IMR-90 (cell line): Measurements from ENCODE around the gene FRZB. TPM values are rescaled to one million over a fixed set of nuclear protein-coding genes. Genes with fewer than 3 reads are reported as not detected.

ENCODE experiments used
- ATAC-seq: fragments of 200-7000 bp; cut with Tn5 transposase; 2 replicates; pipeline ENCODE4 v1.9.1; 2020; ENCODE audit warnings: low read depth, mild to moderate bottlenecking, moderate library complexity
- BruUV-seq: library from RNA; stranded (reverse); fragments of 400-500 nt; replicated peaks from 2 replicates; lab custom pipeline; 2021; lab: Mats Ljungman, UMichigan
- CTCF ChIA-PET: fragments of 300-600 bp; formaldehyde crosslinking; extraction: SDS; loops from one replicate; lab custom pipeline; 2021; ENCODE audit warnings: antibody characterized with exemption; lab: Yijun Ruan, JAX
- POLR2A ChIA-PET: fragments of 300-600 bp; sonication (Branson Sonifier 250); formaldehyde crosslinking; loops from one replicate; lab custom pipeline; 2022; ENCODE audit warnings: antibody characterized with exemption; ENCODE audit not compliant: unreplicated experiment; lab: Charles Lee
- DNase-seq: peaks from one replicate; pipeline ENCODE4 v3.0.0; 2013
- H2AFZ ChIP-seq: replicated peaks from 2 replicates; pipeline ENCODE3; 2013; ENCODE audit warnings: low read length, mild to moderate bottlenecking; ENCODE audit not compliant: poor library complexity
- H2AK5ac ChIP-seq: 2 replicates; pipeline ENCODE4 v1.6.1; 2013; ENCODE audit warnings: low read depth, low read length, inconsistent platforms
- H2AK9ac ChIP-seq: replicated peaks from 2 replicates; pipeline ENCODE3; 2013; ENCODE audit warnings: mild to moderate bottlenecking, low read depth, low read length, moderate library complexity; ENCODE audit not compliant: poor library complexity
- H2BK120ac ChIP-seq: 2 replicates; pipeline ENCODE4 v1.6.1; 2013; ENCODE audit warnings: low read depth, low read length, inconsistent platforms
- H2BK15ac ChIP-seq: 3 replicates; pipeline ENCODE4 v1.6.1; 2013; ENCODE audit warnings: low read depth, low read length, inconsistent platforms
- H2BK20ac ChIP-seq: 2 replicates; pipeline ENCODE4 v1.6.1; 2013; ENCODE audit warnings: low read depth, mild to moderate bottlenecking, inconsistent platforms, low read length, moderate library complexity
- H2BK5ac ChIP-seq: 2 replicates; pipeline ENCODE4 v1.6.1; 2013; ENCODE audit warnings: mild to moderate bottlenecking, low read depth, low read length, inconsistent platforms; ENCODE audit not compliant: poor library complexity, severe bottlenecking
- H3K14ac ChIP-seq: replicated peaks from 2 replicates; pipeline ENCODE4 v1.6.1; 2013; ENCODE audit warnings: low read depth, low read length, inconsistent platforms
- H3K18ac ChIP-seq: 2 replicates; pipeline ENCODE4 v1.6.1; 2013; ENCODE audit warnings: low read depth, low read length, control low read depth
- H3K23ac ChIP-seq: 2 replicates; pipeline ENCODE4 v1.6.1; 2013; ENCODE audit warnings: low read depth, low read length, inconsistent platforms
- H3K27ac ChIP-seq: 2 replicates; pipeline ENCODE4 v1.5.1; 2013; ENCODE audit warnings: mild to moderate bottlenecking, control low read depth, low read length; ENCODE audit not compliant: insufficient read depth
- H3K27me3 ChIP-seq: 2 replicates; pipeline ENCODE4 v1.6.1; 2013; ENCODE audit warnings: low read length; ENCODE audit not compliant: control insufficient read depth, insufficient read depth
- H3K36me3 ChIP-seq: 2 replicates; pipeline ENCODE4 v1.6.1; 2013; ENCODE audit warnings: low read length, mixed read lengths; ENCODE audit not compliant: control insufficient read depth, insufficient read depth
- H3K4ac ChIP-seq: 2 replicates; pipeline ENCODE4 v1.6.1; 2013; ENCODE audit warnings: low read depth, low read length, inconsistent platforms
- H3K4me1 ChIP-seq: 2 replicates; pipeline ENCODE4 v1.6.1; 2013; ENCODE audit warnings: low read length, mixed read lengths; ENCODE audit not compliant: control insufficient read depth, insufficient read depth
- H3K4me2 ChIP-seq: 2 replicates; pipeline ENCODE4 v1.6.1; 2013; ENCODE audit warnings: low read depth, mild to moderate bottlenecking, control low read depth, low read length, moderate library complexity
- H3K4me3 ChIP-seq: 2 replicates; pipeline ENCODE4 v1.5.1; 2013; ENCODE audit warnings: low read depth, mild to moderate bottlenecking, control low read depth, low read length, moderate library complexity; ENCODE audit not compliant: insufficient read depth
- H3K56ac ChIP-seq: 2 replicates; pipeline ENCODE4 v1.6.1; 2013; ENCODE audit warnings: low read length, inconsistent platforms; ENCODE audit not compliant: insufficient read depth; ENCODE audit errors: extremely low read depth
- H3K79me1 ChIP-seq, 2 experiments: 2 replicates each; pipeline ENCODE4 v1.6.1; 2013; ENCODE audit warnings: low read length in 2 of 2, inconsistent platforms in 1 of 2, low read depth in 1 of 2
- H3K9ac ChIP-seq: 2 replicates; pipeline ENCODE4 v1.6.1; 2013; ENCODE audit warnings: low read depth, low read length, control low read depth
- H3K9me1 ChIP-seq: 2 replicates; pipeline ENCODE4 v1.6.1; 2013; ENCODE audit warnings: low read length, inconsistent platforms; ENCODE audit not compliant: insufficient read depth
- H3K9me3 ChIP-seq: 2 replicates; pipeline ENCODE4 v1.6.1; 2013; ENCODE audit warnings: low read length; ENCODE audit not compliant: control insufficient read depth, insufficient read depth
- H4K20me1 ChIP-seq: 2 replicates; pipeline ENCODE4 v1.6.1; 2013; ENCODE audit warnings: low read length, inconsistent platforms; ENCODE audit not compliant: insufficient read depth
- H4K5ac ChIP-seq: 2 replicates; pipeline ENCODE4 v1.6.1; 2013; ENCODE audit warnings: mild to moderate bottlenecking, low read depth, low read length, control low read depth
- H4K8ac ChIP-seq, 2 experiments: 2 replicates each; pipeline ENCODE4 v1.6.1; 2013; ENCODE audit warnings: low read depth in 2 of 2, low read length in 2 of 2, control low read depth in 1 of 2, inconsistent platforms in 1 of 2
- H4K91ac ChIP-seq: 2 replicates; pipeline ENCODE4 v1.6.1; 2013; ENCODE audit warnings: low read depth, low read length, inconsistent platforms; ENCODE audit not compliant: insufficient read depth
- BHLHE40 ChIP-seq: fragments of 150-350 bp; IDR thresholded peaks from 2 replicates; pipeline ENCODE4 v1.6.1; 2016; ENCODE audit warnings: mild to moderate bottlenecking, low read depth, low read length
- CEBPB ChIP-seq: IDR thresholded peaks from 2 replicates; pipeline ENCODE4 v1.6.1; 2012; ENCODE audit warnings: low read depth, low read length, improper control_type of control experiment
- CHD1 ChIP-seq: IDR thresholded peaks from 2 replicates; pipeline ENCODE4 v1.6.1; 2012; ENCODE audit warnings: low read depth, low read length, improper control_type of control experiment
- MAFK ChIP-seq: IDR thresholded peaks from 2 replicates; pipeline ENCODE4 v1.6.1; 2012; ENCODE audit warnings: low read depth, low read length, improper control_type of control experiment
- MAZ ChIP-seq: IDR thresholded peaks from 2 replicates; pipeline ENCODE4 v1.6.1; 2012; ENCODE audit warnings: low read depth, mild to moderate bottlenecking, low read length, improper control_type of control experiment, moderate library complexity, borderline replicate concordance
- MXI1 ChIP-seq: IDR thresholded peaks from 2 replicates; pipeline ENCODE4 v1.6.1; 2012; ENCODE audit warnings: low read depth, mild to moderate bottlenecking, low read length, moderate library complexity, borderline replicate concordance
- NFE2L2 ChIP-seq: fragments of 150-350 bp; IDR thresholded peaks from 2 replicates; pipeline ENCODE4 v1.6.1; 2016; ENCODE audit warnings: low read depth, mild to moderate bottlenecking, low read length
- POLR2A ChIP-seq: IDR thresholded peaks from 2 replicates; pipeline ENCODE4 v1.6.1; 2012; ENCODE audit warnings: mild to moderate bottlenecking, low read depth, low read length
- RAD21 ChIP-seq: IDR thresholded peaks from 2 replicates; pipeline ENCODE4 v1.6.1; 2012; ENCODE audit warnings: low read length, improper control_type of control experiment
- RCOR1 ChIP-seq: IDR thresholded peaks from 2 replicates; pipeline ENCODE4 v1.6.1; 2012; ENCODE audit warnings: mild to moderate bottlenecking, low read length, improper control_type of control experiment; ENCODE audit not compliant: insufficient replicate concordance
- RFX5 ChIP-seq: IDR thresholded peaks from 2 replicates; pipeline ENCODE4 v1.8.0; 2012; ENCODE audit warnings: low read depth, mild to moderate bottlenecking, low read length, moderate library complexity
- SMC3 ChIP-seq: fragments of 150-350 bp; IDR thresholded peaks from 2 replicates; pipeline ENCODE4 v1.6.1; 2016; ENCODE audit warnings: low read depth, mild to moderate bottlenecking, antibody characterized with exemption, low read length, moderate library complexity
- WGBS, 2 experiments: methylation state at CpG; one replicate each; pipeline versions ENCODE4 v1.1.5 to v1.1.7; 2013; ENCODE audit warnings: missing lambda C conversion rate in 2 of 2; ENCODE audit not compliant: insufficient read length in 1 of 2; ENCODE audit errors: extremely low coverage in 2 of 2; 5-methylcytosine and 5-hydroxymethylcytosine counted together
- dilution Hi-C: fragments of 300-500 bp; cut with HindIII; formaldehyde crosslinking; loops from one replicate; pipeline ENCODE4 v1.14.3; 2018; ENCODE audit warnings: low sequenced_read_pairs; ENCODE audit not compliant: unreplicated experiment
- in situ Hi-C: fragments of 300-500 bp; cut with MboI; formaldehyde crosslinking; loops from 3 replicates; pipeline ENCODE4 v1.14.3; 2019; ENCODE audit warnings: low sequenced_read_pairs, inconsistent platforms, mixed read lengths
- intact Hi-C: fragments of 100-400 bp; cut with micrococcal nuclease; formaldehyde crosslinking; loops from 2 replicates; pipeline ENCODE4 v1.10.0; 2022
- polyA plus RNA-seq, 3 experiments: library from polyadenylated mRNA; depleted of rRNA; stranded (reverse); fragments of >200 nt; gene quantifications; 2 replicates each; pipeline ENCODE4 v1.2.3, GENCODE V29; 2012; ENCODE audit warnings: low replicate concordance in 1 of 3
- total RNA-seq: library from RNA; depleted of rRNA; stranded (reverse); fragments of >200 nt; gene quantifications from 2 replicates; pipeline ENCODE4 v1.2.3, GENCODE V29; 2012
- TF ChIP-seq, protein P1 (sequence below): fragments of 150-350 bp; IDR thresholded peaks from 2 replicates; pipeline ENCODE4 v1.6.1; 2016; ENCODE audit warnings: low read depth, mild to moderate bottlenecking, low read length, moderate library complexity, borderline replicate concordance
- TF ChIP-seq, protein P2 (sequence below): fragments of 150-350 bp; IDR thresholded peaks from 2 replicates; pipeline ENCODE4 v1.6.1; 2017; ENCODE audit warnings: mild to moderate bottlenecking, antibody characterized with exemption, low read length, low read depth
- TF ChIP-seq, protein P3 (sequence below): conservative IDR thresholded peaks from 2 replicates; pipeline ENCODE4 v1.5.1; 2012; ENCODE audit warnings: mild to moderate bottlenecking, low read depth, low read length, improper control_type of control experiment

The FRZB gene
- total and polyA plus RNA-seq, 2 of the 4 experiments (the other 2 are of a cell fraction), result 0.18 to 1.2 TPM

DNA sequence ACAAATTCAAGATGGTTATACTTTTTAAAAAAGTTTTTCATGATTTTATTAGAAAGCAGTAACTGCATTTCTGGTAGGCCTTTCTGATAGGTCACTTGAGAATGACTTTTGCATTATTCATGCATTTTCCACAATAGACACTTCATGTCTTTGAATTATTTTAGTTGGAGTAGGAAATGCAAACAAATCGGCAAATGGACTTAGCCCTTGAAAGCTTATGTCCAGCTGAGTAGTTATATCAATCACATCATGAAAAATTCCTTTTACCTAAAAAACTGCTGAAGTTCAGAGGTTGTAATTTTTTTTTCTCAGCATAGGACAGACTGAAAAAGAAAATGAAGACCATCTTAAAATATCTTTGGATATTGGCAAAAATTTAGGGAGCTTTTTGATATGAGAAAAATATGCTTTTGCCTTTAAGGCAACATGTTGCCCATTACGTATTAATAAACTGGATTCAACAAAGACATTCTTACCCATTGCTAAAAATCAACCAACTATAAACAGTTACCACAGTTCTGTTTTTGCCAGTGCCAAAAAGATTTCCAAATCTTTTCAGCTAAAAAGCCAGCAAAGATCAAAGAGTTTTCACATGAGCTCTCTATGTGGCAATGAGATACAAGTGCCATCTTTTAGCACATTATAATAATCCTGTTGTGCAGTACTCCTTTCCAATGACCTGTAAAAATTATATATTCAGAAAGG, 45.5 kb upstream of the FRZB start:
- no peak overlapping the region for H3K4me3 ChIP-seq
- H3K9me3 ChIP-seq, result peaks cover 2% of the 10 kb centered on the region; the same call in 1 of the 2 replicates
- no peak overlapping the region for H2AK9ac ChIP-seq
- no peak overlapping the region for H3K23ac ChIP-seq
- no peak overlapping the region for H2BK120ac ChIP-seq
- H2BK5ac ChIP-seq, result no peak overlapping the region
- no peak overlapping the region for H3K4ac ChIP-seq
- H2AFZ ChIP-seq, result no peak overlapping the region
- ATAC-seq (no peak), DNase-seq (peak; percentile 21)
- peaks cover 8% of the 10 kb centered on the region for H3K9me1 ChIP-seq
- CTCF ChIA-PET, result no interaction called here
- H3K27me3 ChIP-seq, result no peaks in the 10 kb centered on the region
- in situ Hi-C loops, result no loop called here
- no peak overlapping the region for H4K5ac ChIP-seq
- H3K4me2 ChIP-seq, result no peak overlapping the region
- H2BK20ac ChIP-seq, result no peak overlapping the region
- peaks cover 3 to 11% of the 10 kb centered on the region in 2 experiments; a peak in 3 of 4 replicates for H3K79me1 ChIP-seq
- H3K36me3 ChIP-seq, result peaks cover 16% of the 10 kb centered on the region
- dilution Hi-C loops, result no loop called here
- intact Hi-C loops, result loop anchor here (5.0 kb wide), 1 partner anchor 35 kb away; no protein-coding TSS in a partner anchor
- no peak overlapping the region for H3K27ac ChIP-seq
- peaks cover 14% of the 10 kb centered on the region for H3K4me1 ChIP-seq
- H3K56ac ChIP-seq, result no peak overlapping the region
- no peak overlapping the region for H3K18ac ChIP-seq
- BruUV-seq, result no TSS peak
- H2BK15ac ChIP-seq, result no peak overlapping the region
- WGBS, 2 experiments, result no CpG with 5 or more reads among the region's 2 CpGs
- H4K91ac ChIP-seq, result no peak overlapping the region
- TF ChIP-seq RCOR1 (no peak), MAFK (no peak), SMC3 (no peak), BHLHE40 (no peak), CHD1 (no peak), RAD21 (no peak), MAZ (no peak), MXI1 (no peak), RFX5 (no peak), POLR2A (no peak), NFE2L2 (no peak), CEBPB (no peak)
- TF ChIP-seq, protein P1, sequence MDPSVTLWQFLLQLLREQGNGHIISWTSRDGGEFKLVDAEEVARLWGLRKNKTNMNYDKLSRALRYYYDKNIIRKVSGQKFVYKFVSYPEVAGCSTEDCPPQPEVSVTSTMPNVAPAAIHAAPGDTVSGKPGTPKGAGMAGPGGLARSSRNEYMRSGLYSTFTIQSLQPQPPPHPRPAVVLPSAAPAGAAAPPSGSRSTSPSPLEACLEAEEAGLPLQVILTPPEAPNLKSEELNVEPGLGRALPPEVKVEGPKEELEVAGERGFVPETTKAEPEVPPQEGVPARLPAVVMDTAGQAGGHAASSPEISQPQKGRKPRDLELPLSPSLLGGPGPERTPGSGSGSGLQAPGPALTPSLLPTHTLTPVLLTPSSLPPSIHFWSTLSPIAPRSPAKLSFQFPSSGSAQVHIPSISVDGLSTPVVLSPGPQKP, result no peak
- TF ChIP-seq, protein P2, sequence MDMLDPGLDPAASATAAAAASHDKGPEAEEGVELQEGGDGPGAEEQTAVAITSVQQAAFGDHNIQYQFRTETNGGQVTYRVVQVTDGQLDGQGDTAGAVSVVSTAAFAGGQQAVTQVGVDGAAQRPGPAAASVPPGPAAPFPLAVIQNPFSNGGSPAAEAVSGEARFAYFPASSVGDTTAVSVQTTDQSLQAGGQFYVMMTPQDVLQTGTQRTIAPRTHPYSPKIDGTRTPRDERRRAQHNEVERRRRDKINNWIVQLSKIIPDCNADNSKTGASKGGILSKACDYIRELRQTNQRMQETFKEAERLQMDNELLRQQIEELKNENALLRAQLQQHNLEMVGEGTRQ, result no peak
- TF ChIP-seq, protein P3, sequence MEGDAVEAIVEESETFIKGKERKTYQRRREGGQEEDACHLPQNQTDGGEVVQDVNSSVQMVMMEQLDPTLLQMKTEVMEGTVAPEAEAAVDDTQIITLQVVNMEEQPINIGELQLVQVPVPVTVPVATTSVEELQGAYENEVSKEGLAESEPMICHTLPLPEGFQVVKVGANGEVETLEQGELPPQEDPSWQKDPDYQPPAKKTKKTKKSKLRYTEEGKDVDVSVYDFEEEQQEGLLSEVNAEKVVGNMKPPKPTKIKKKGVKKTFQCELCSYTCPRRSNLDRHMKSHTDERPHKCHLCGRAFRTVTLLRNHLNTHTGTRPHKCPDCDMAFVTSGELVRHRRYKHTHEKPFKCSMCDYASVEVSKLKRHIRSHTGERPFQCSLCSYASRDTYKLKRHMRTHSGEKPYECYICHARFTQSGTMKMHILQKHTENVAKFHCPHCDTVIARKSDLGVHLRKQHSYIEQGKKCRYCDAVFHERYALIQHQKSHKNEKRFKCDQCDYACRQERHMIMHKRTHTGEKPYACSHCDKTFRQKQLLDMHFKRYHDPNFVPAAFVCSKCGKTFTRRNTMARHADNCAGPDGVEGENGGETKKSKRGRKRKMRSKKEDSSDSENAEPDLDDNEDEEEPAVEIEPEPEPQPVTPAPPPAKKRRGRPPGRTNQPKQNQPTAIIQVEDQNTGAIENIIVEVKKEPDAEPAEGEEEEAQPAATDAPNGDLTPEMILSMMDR, result no peak
- H2AK5ac ChIP-seq, result no peak overlapping the region
- H3K14ac ChIP-seq, result no peak overlapping the region
- POLR2A ChIA-PET, result no interaction called here
- no peak overlapping the region for H3K9ac ChIP-seq
- peaks cover 10% of the 10 kb centered on the region for H4K20me1 ChIP-seq
- no peak overlapping the region for H4K8ac ChIP-seq
